Mesodermal cell (in vitro differentiated cells): ENCODE results near the gene RADIL.
"Not testable (repeated sequence)": the region's sequence is repeated elsewhere in the genome, so short reads cannot be mapped to it uniquely, and the experiment has no call there.

Source experiments
- H3K27ac ChIP-seq: 2 replicates; pipeline ENCODE4 v1.7.0; 2013; ENCODE audit warnings: mild to moderate bottlenecking, low read depth, low read length, moderate library complexity; ENCODE audit not compliant: severe bottlenecking
- H3K36me3 ChIP-seq: 2 replicates; pipeline ENCODE4 v1.7.1; 2013; ENCODE audit warnings: mild to moderate bottlenecking, low read length, moderate library complexity; ENCODE audit not compliant: control insufficient read depth, insufficient read depth
- H3K4me1 ChIP-seq: one replicate; pipeline ENCODE4 v1.7.1; 2013; ENCODE audit warnings: mild to moderate bottlenecking, low read length; ENCODE audit not compliant: insufficient read depth, control insufficient read depth, poor library complexity, severe bottlenecking
- H3K4me3 ChIP-seq: 2 replicates; pipeline ENCODE4 v1.7.0; 2013; ENCODE audit warnings: low read length, control low read depth, mild to moderate bottlenecking; ENCODE audit not compliant: insufficient read depth, poor library complexity, severe bottlenecking; ENCODE audit errors: extremely low read depth
- H3K9me3 ChIP-seq: 2 replicates; pipeline ENCODE4 v1.7.1; 2013; ENCODE audit warnings: mild to moderate bottlenecking, low read length, moderate library complexity; ENCODE audit not compliant: control insufficient read depth
- WGBS, 2 experiments: methylation state at CpG; one replicate each; pipeline ENCODE4 v1.1.5; 2013; ENCODE audit warnings: missing lambda C conversion rate in 2 of 2; ENCODE audit not compliant: insufficient coverage in 2 of 2; 5-methylcytosine and 5-hydroxymethylcytosine counted together

RADIL gene

GRCh38 chr7:4807598-4808016 lies 75.9 kb downstream of the RADIL start:
- Histone ChIP-seq H3K9me3 (no peaks in the 10 kb centered on the region), H3K36me3 (no peaks in the 10 kb centered on the region), H3K27ac (no peak overlapping the region), H3K4me3 (no peak overlapping the region), H3K4me1 (no peaks in the 10 kb centered on the region)
- WGBS, 2 experiments = 53 to 56% methylated on average over 2 of the region's 5 CpGs

- 83 to 87% methylated on average over 12 to 16 of the region's 17 CpGs for WGBS, 2 experiments
- Histone ChIP-seq H3K27ac (no peak overlapping the region), H3K36me3 (no peaks in the 10 kb centered on the region), H3K4me3 (no peak overlapping the region), H3K9me3 (no peaks in the 10 kb centered on the region), H3K4me1 (no peaks in the 10 kb centered on the region)
These were observed 76.4 kb downstream of the RADIL start for GRCh38 chr7:4806983-4807597.

- Histone ChIP-seq H3K9me3 (no peaks in the 10 kb centered on the region), H3K27ac (no peak overlapping the region), H3K4me1 (no peaks in the 10 kb centered on the region), H3K36me3 (no peaks in the 10 kb centered on the region), H3K4me3 (no peak overlapping the region)
- WGBS, 2 experiments = 76 to 90% methylated on average over 8 of the region's 8 CpGs
These were observed 77.6 kb downstream of the RADIL start for GRCh38 chr7:4805984-4806300.

- no peaks in the 10 kb centered on the region for H3K4me1 ChIP-seq
- H3K9me3 ChIP-seq = no peaks in the 10 kb centered on the region
- 89% methylated on average over 18 to 27 of the region's 29 CpGs for WGBS, 2 experiments
- no peak overlapping the region for H3K4me3 ChIP-seq
- no peak overlapping the region for H3K27ac ChIP-seq
- H3K36me3 ChIP-seq = no peaks in the 10 kb centered on the region
These were observed 78.2 kb downstream of the RADIL start for GRCh38 chr7:4805110-4805983.

GRCh38 chr7:4803397-4804241 lies 79.9 kb downstream of the RADIL start:
- 80 to 81% methylated on average over 36 to 38 of the region's 41 CpGs for WGBS, 2 experiments
- H3K36me3 ChIP-seq = no peaks in the 10 kb centered on the region
- no peaks in the 10 kb centered on the region for H3K9me3 ChIP-seq
- no peak overlapping the region for H3K27ac ChIP-seq
- no peak overlapping the region for H3K4me3 ChIP-seq
- no peaks in the 10 kb centered on the region for H3K4me1 ChIP-seq

- H3K9me3 ChIP-seq, H3K4me3 ChIP-seq, H3K27ac ChIP-seq, H3K4me1 ChIP-seq, H3K36me3 ChIP-seq: not testable (repeated sequence)
- 84 to 96% methylated on average over 4 to 9 of the region's 23 CpGs for WGBS, 2 experiments
These were observed 80.9 kb downstream of the RADIL start for GRCh38 chr7:4802577-4802976.

GRCh38 chr7:4801839-4802231 lies 81.7 kb downstream of the RADIL start:
- H3K36me3 ChIP-seq = no peaks in the 10 kb centered on the region
- no peak overlapping the region for H3K4me3 ChIP-seq
- no peaks in the 10 kb centered on the region for H3K9me3 ChIP-seq
- WGBS, 2 experiments = 90 to 91% methylated on average over 12 to 18 of the region's 18 CpGs
- H3K27ac ChIP-seq = no peak overlapping the region
- H3K4me1 ChIP-seq = no peaks in the 10 kb centered on the region

- Histone ChIP-seq H3K4me3 (no peak overlapping the region), H3K4me1 (no peaks in the 10 kb centered on the region), H3K27ac (no peak overlapping the region), H3K9me3 (no peaks in the 10 kb centered on the region), H3K36me3 (peaks cover 2% of the 10 kb centered on the region)
- 88 to 90% methylated on average over 18 to 24 of the region's 27 CpGs for WGBS, 2 experiments
These were observed 82.3 kb downstream of the RADIL start for GRCh38 chr7:4800926-4801838.

GRCh38 chr7:4800487-4800886 lies 83.0 kb downstream of the RADIL start:
- Histone ChIP-seq H3K4me1 (no peaks in the 10 kb centered on the region), H3K27ac (no peak overlapping the region), H3K9me3 (no peaks in the 10 kb centered on the region), H3K4me3 (no peak overlapping the region), H3K36me3 (peaks cover 4% of the 10 kb centered on the region)
- 94 to 95% methylated on average over 8 to 10 of the region's 10 CpGs for WGBS, 2 experiments
